Measurements from ENCODE around the gene PCK2.

DNA sequence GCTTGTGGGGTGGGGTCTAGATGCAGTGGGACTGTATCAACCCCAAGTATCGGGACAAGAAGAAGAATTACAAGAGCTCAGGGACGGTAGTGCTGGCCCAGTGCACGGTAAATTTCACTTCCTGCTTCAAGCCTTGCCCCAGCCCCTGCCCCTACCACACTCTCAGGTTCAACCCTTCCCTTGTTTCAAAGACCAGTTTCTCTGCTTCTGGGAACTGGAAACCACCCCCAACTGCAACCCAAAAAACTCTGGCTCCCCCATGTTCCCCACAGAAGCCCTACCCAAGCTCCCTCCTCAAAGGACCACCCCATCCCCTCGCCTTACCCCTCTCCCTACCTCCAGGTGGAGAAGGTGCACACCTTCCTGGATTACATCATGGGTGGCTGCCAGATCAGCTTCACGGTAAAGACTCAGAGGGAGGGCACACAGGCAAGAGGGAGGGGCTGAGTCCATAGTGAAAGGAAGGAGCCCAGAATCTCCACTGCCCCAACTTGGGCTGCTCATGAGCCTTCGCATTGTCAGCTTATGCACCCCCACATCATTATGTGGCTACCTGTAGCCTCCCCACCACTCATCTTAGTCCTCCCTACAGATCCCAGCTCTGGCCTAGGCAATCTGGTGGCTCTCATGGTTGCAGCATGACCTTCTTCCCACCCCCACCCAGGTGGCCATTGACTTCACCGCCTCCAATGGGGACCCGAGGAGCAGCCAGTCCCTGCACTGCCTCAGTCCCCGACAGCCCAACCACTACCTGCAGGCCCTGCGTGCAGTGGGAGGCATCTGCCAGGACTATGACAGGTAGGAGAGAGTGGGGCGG lies 18.4 kb upstream of the PCK2 start:
- TF ChIP-seq, protein P1, sequence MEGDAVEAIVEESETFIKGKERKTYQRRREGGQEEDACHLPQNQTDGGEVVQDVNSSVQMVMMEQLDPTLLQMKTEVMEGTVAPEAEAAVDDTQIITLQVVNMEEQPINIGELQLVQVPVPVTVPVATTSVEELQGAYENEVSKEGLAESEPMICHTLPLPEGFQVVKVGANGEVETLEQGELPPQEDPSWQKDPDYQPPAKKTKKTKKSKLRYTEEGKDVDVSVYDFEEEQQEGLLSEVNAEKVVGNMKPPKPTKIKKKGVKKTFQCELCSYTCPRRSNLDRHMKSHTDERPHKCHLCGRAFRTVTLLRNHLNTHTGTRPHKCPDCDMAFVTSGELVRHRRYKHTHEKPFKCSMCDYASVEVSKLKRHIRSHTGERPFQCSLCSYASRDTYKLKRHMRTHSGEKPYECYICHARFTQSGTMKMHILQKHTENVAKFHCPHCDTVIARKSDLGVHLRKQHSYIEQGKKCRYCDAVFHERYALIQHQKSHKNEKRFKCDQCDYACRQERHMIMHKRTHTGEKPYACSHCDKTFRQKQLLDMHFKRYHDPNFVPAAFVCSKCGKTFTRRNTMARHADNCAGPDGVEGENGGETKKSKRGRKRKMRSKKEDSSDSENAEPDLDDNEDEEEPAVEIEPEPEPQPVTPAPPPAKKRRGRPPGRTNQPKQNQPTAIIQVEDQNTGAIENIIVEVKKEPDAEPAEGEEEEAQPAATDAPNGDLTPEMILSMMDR (IDR thresholded peaks at IDR 0.05; ENCODE audit: insufficient read depth, low read length): no peak
- TF ChIP-seq SPI1 (IDR thresholded peaks at IDR 0.05; ENCODE audit: borderline replicate concordance, low read depth) (no peak), POLR2AphosphoS5 (IDR thresholded peaks at IDR 0.05; ENCODE audit: low read depth) (no peak), GABPA (IDR thresholded peaks at IDR 0.05; ENCODE audit: low read depth) (no peak)
- TF ChIP-seq, protein P2, sequence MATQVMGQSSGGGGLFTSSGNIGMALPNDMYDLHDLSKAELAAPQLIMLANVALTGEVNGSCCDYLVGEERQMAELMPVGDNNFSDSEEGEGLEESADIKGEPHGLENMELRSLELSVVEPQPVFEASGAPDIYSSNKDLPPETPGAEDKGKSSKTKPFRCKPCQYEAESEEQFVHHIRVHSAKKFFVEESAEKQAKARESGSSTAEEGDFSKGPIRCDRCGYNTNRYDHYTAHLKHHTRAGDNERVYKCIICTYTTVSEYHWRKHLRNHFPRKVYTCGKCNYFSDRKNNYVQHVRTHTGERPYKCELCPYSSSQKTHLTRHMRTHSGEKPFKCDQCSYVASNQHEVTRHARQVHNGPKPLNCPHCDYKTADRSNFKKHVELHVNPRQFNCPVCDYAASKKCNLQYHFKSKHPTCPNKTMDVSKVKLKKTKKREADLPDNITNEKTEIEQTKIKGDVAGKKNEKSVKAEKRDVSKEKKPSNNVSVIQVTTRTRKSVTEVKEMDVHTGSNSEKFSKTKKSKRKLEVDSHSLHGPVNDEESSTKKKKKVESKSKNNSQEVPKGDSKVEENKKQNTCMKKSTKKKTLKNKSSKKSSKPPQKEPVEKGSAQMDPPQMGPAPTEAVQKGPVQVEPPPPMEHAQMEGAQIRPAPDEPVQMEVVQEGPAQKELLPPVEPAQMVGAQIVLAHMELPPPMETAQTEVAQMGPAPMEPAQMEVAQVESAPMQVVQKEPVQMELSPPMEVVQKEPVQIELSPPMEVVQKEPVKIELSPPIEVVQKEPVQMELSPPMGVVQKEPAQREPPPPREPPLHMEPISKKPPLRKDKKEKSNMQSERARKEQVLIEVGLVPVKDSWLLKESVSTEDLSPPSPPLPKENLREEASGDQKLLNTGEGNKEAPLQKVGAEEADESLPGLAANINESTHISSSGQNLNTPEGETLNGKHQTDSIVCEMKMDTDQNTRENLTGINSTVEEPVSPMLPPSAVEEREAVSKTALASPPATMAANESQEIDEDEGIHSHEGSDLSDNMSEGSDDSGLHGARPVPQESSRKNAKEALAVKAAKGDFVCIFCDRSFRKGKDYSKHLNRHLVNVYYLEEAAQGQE (IDR thresholded peaks at IDR 0.05; ENCODE audit: insufficient replicate concordance, low read depth): no peak
